ENCODE data around the gene CASP3. TPM values are rescaled to one million over a fixed set of nuclear protein-coding genes. Genes with fewer than 3 reads are reported as not detected.
A peak's percentile ranks its signal among the peaks of the same experiment; 100 is the strongest.
"Not testable (repeated sequence)": the region's sequence is repeated elsewhere in the genome, so short reads cannot be mapped to it uniquely, and the experiment has no call there.

CASP3 gene
- total and polyA plus RNA-seq, 7 experiments from 2014 or later: 2.9 to 73.4 (median 13.7) TPM

GRCh38 chr4:184628103-184628502, 21.1 kb downstream of the CASP3 start:
- no peaks in the 10 kb centered on the region for H3K9me3 ChIP-seq (ENCODE audit: control insufficient read depth in 2 of 3, low read length in 3 of 3)
- no peak overlapping the region for H3K27ac ChIP-seq (ENCODE audit: low read depth, low read length)
- DNase-seq: no peak
- ChIA-PET CTCF (no interaction called here), POLR2A (interaction anchor here (0.9 to 1.9 kb wide), 3 partner anchors 10 to 22 kb away, joined by 3 to 4 read pairs (median 3); partner anchors contain the start of genes CASP3 and PRIMPOL)
- intact Hi-C loops (cut with micrococcal nuclease): loop anchor here in 1 of 2 donors (5.0 kb wide), 1 partner anchor 46 kb away; no protein-coding TSS in a partner anchor
- Mint-ChIP-seq H3K27me3 (no peaks in the 10 kb centered on the region), H3K4me3 (no peak overlapping the region), H3K36me3 (peaks cover 8 to 57% (median 52%) of the 10 kb centered on the region in 5 donors), H3K9me3 (no peaks in the 10 kb centered on the region), H3K4me1 (peaks cover 33 to 52% (median 45%) of the 10 kb centered on the region in 7 donors), H3K27ac (peak overlapping the region in 4 of 9 donors; percentile 20 to 69 (median 52))
- no peak overlapping the region for H3K4me3 ChIP-seq (ENCODE audit: low read length)
- H3K27me3 ChIP-seq (ENCODE audit: control insufficient read depth in 2 of 2, insufficient read depth in 2 of 2, low read length in 2 of 2): no peaks in the 10 kb centered on the region
- no peak for ATAC-seq
- peaks cover 4 to 29% (median 29%) of the 10 kb centered on the region in 3 experiments for H3K36me3 ChIP-seq (ENCODE audit: control insufficient read depth in 2 of 3, insufficient read depth in 3 of 3, low read length in 3 of 3)
- peaks cover 14 to 28% of the 10 kb centered on the region in 2 donors for H3K4me1 ChIP-seq (ENCODE audit: control insufficient read depth in 2 of 2, insufficient read depth in 2 of 2, low read length in 2 of 2)

DNA sequence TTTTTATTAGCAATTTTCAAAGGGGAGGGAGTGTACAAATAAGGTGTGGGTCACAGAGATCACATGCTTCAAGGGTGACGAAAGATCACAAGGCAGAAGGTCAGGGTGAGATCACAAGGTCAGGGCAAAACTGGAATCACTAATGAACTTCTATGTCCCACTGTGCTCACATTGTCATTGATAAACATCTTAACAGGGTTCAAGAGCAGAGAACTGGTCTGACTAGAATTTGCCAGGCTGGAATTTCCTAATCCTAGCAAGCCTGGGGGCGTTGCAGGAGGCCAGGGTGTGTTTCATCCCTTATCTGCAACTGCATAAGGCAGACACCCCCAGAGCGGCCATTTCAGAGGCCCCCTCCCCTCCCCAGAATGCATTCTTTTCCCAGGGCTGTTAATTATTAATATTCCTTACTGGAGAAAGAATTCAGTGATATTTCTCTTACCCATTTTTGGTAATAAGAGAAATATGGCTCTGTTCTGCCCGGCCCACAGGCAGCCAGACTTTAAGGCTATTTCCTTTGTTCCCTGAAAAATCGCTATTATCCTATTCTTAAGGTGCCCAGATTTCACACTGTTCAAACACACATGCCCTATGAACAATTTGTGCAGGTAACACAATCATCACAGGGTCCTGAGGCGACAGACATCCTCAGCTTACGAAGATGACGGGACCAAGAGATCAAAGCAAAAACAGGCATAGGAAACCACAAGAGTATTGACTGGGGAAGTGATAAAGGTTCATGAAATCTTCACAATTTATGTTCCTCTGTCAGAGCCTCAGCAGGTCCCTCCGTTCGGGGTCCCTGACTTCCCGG, 23.3 kb downstream of the CASP3 start:
- Mint-ChIP-seq H3K4me3 (peak overlapping the region in 7 of 10 donors; percentile 15 to 70 (median 61)), H3K27ac (peak overlapping the region; percentile 32 to 80 (median 58)), H3K36me3 (peaks cover 8 to 59% (median 41%) of the 10 kb centered on the region in 5 donors), H3K4me1 (peaks cover 33 to 52% (median 45%) of the 10 kb centered on the region in 7 donors)
- POLR2A ChIA-PET; H3K27me3 ChIP-seq (ENCODE audit: control insufficient read depth in 2 of 2, insufficient read depth in 2 of 2, low read length in 2 of 2); H3K9me3 ChIP-seq (ENCODE audit: control insufficient read depth in 2 of 3, low read length in 3 of 3); H3K4me3 ChIP-seq (ENCODE audit: low read length); H3K27me3 Mint-ChIP-seq; H3K9me3 Mint-ChIP-seq; H3K27ac ChIP-seq (ENCODE audit: low read depth, low read length): not testable (repeated sequence)
- peak; percentile 38 for ATAC-seq
- peaks cover 4 to 29% (median 24%) of the 10 kb centered on the region in 3 experiments for H3K36me3 ChIP-seq (ENCODE audit: control insufficient read depth in 2 of 3, insufficient read depth in 3 of 3, low read length in 3 of 3)
- peak in 4 of 9 donors; percentile 2 to 42 (median 25) for DNase-seq
- CTCF ChIA-PET: interaction anchor here (0.5 kb wide), 1 partner anchor 94 kb away, joined by 3 read pairs; no protein-coding TSS in a partner anchor
- peaks cover 14 to 28% of the 10 kb centered on the region in 2 donors for H3K4me1 ChIP-seq (ENCODE audit: control insufficient read depth in 2 of 2, insufficient read depth in 2 of 2, low read length in 2 of 2)
- intact Hi-C loops (cut with micrococcal nuclease): loop anchor here in 1 of 2 donors (5.0 kb wide), 1 partner anchor 44 kb away; no protein-coding TSS in a partner anchor

DNA sequence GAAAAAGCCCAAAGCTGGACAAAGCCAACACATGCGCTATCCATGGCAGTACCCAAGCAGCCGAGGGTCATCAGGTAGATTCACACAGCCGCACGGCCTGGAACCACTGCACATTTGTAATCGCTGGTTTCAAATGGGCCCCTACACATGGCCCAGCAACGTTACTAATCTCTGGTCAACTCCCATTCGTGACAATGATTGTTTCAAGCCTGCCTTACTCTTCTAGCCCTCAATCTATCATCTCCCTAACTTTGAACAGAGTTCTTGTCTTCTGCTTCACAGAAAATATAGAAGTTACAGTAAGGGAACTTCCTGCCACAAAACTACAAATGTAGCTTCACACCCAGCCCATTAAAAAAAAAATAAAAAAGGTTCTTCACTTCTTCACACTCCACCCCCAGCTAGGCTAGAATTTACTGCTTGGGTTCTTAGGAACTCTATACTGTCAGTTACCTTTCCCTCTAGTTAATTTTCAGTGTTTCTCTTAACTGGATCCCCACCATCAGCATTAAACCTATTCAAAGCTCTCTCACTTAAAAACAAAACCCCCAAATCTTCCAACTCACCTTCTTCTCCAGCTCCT, 24.2 kb downstream of the CASP3 start:
- H3K27ac Mint-ChIP-seq: peak overlapping the region in 8 of 9 donors; percentile 29 to 83 (median 52)

GRCh38 chr4:184624504-184624903, 24.7 kb downstream of the CASP3 start:
- H3K27ac ChIP-seq (ENCODE audit: low read depth, low read length); CTCF ChIA-PET; POLR2A ChIA-PET; H3K9me3 Mint-ChIP-seq; ATAC-seq; H3K27me3 Mint-ChIP-seq; DNase-seq; intact Hi-C loops (cut with micrococcal nuclease); H3K27me3 ChIP-seq (ENCODE audit: control insufficient read depth in 2 of 2, insufficient read depth in 2 of 2, low read length in 2 of 2); H3K9me3 ChIP-seq (ENCODE audit: control insufficient read depth in 2 of 3, low read length in 3 of 3); H3K4me3 ChIP-seq (ENCODE audit: low read length): not testable (repeated sequence)
- H3K27ac Mint-ChIP-seq: peak overlapping the region in 6 of 9 donors; percentile 32 to 83 (median 64)
- peaks cover 35 to 52% (median 45%) of the 10 kb centered on the region in 7 donors for H3K4me1 Mint-ChIP-seq
- peak overlapping the region in 6 of 10 donors; percentile 8 to 62 (median 46) for H3K4me3 Mint-ChIP-seq
- peaks cover 14 to 28% of the 10 kb centered on the region in 2 donors for H3K4me1 ChIP-seq (ENCODE audit: control insufficient read depth in 2 of 2, insufficient read depth in 2 of 2, low read length in 2 of 2)
- peaks cover 4 to 54% (median 32%) of the 10 kb centered on the region in 5 donors for H3K36me3 Mint-ChIP-seq
- H3K36me3 ChIP-seq (ENCODE audit: control insufficient read depth in 2 of 3, insufficient read depth in 3 of 3, low read length in 3 of 3): peaks cover 0 to 15% (median 9%) of the 10 kb centered on the region in 3 experiments

More for the DNA sequence above, 24.2 kb downstream of the CASP3 start:
- Mint-ChIP-seq H3K4me1 (peaks cover 35 to 52% (median 45%) of the 10 kb centered on the region in 7 donors), H3K36me3 (peaks cover 4 to 55% (median 35%) of the 10 kb centered on the region in 5 donors), H3K27me3 (no peaks in the 10 kb centered on the region), H3K4me3 (peak overlapping the region in 8 of 10 donors; percentile 1 to 62 (median 40)), H3K9me3 (no peaks in the 10 kb centered on the region)
- H3K9me3 ChIP-seq (ENCODE audit: control insufficient read depth in 2 of 3, low read length in 3 of 3): no peaks in the 10 kb centered on the region
- intact Hi-C loops (cut with micrococcal nuclease): loop anchor here in 1 of 2 donors (5.0 kb wide), 1 partner anchor 43 kb away; no protein-coding TSS in a partner anchor
- ChIA-PET CTCF (no interaction called here), POLR2A (interaction anchor here (0.6 kb wide), 1 partner anchor 82 kb away, joined by 8 read pairs; no protein-coding TSS in a partner anchor)
- peaks cover 3 to 20% (median 14%) of the 10 kb centered on the region in 3 experiments for H3K36me3 ChIP-seq (ENCODE audit: control insufficient read depth in 2 of 3, insufficient read depth in 3 of 3, low read length in 3 of 3)
- no peaks in the 10 kb centered on the region for H3K27me3 ChIP-seq (ENCODE audit: control insufficient read depth in 2 of 2, insufficient read depth in 2 of 2, low read length in 2 of 2)
- DNase-seq (peak in 5 of 9 donors; percentile 7 to 55 (median 43)), ATAC-seq (peak; percentile 63)
- no peak overlapping the region for H3K4me3 ChIP-seq (ENCODE audit: low read length)
- H3K4me1 ChIP-seq (ENCODE audit: control insufficient read depth in 2 of 2, insufficient read depth in 2 of 2, low read length in 2 of 2): peaks cover 14 to 28% of the 10 kb centered on the region in 2 donors
- no peak overlapping the region for H3K27ac ChIP-seq (ENCODE audit: low read depth, low read length)

DNA sequence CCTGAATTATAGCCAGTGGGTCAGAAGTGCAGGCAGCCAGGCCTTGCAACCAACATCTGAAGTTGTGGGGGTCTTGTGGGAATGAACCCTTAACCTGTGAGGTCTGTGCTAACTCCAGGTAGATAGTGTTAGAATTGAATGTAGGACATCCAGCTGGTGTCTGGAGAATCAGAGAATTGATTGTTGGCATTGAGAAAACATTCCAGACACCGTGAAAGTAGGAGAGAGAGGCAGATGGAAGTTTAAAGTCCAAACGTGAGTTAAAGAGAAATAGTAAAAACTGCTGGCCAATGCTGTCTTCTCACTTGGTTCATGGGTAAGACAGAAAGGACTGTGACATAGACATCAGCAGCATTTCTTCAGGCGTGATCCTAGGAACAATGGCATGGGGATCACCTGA, 27.7 kb downstream of the CASP3 start:
- no peak for ATAC-seq
- no peak overlapping the region for H3K4me3 Mint-ChIP-seq
- peaks cover 5 to 20% of the 10 kb centered on the region in 2 donors for H3K4me1 ChIP-seq (ENCODE audit: control insufficient read depth in 2 of 2, insufficient read depth in 2 of 2, low read length in 2 of 2)
- ChIA-PET CTCF (no interaction called here), POLR2A (no interaction called here)
- H3K36me3 Mint-ChIP-seq: peaks cover 4 to 36% (median 12%) of the 10 kb centered on the region in 5 donors
- no peaks in the 10 kb centered on the region for H3K36me3 ChIP-seq (ENCODE audit: control insufficient read depth in 2 of 3, insufficient read depth in 3 of 3, low read length in 3 of 3)
- H3K27ac Mint-ChIP-seq: no peak overlapping the region
- H3K4me3 ChIP-seq (ENCODE audit: low read length): no peak overlapping the region
- no peak overlapping the region for H3K27ac ChIP-seq (ENCODE audit: low read depth, low read length)
- DNase-seq: no peak
- intact Hi-C loops (cut with micrococcal nuclease): no loop called here
- H3K27me3 Mint-ChIP-seq: no peaks in the 10 kb centered on the region
- no peaks in the 10 kb centered on the region for H3K9me3 Mint-ChIP-seq
- no peaks in the 10 kb centered on the region for H3K27me3 ChIP-seq (ENCODE audit: control insufficient read depth in 2 of 2, insufficient read depth in 2 of 2, low read length in 2 of 2)
- no peaks in the 10 kb centered on the region for H3K9me3 ChIP-seq (ENCODE audit: control insufficient read depth in 2 of 3, low read length in 3 of 3)
- peaks cover 14 to 32% (median 26%) of the 10 kb centered on the region in 7 donors for H3K4me1 Mint-ChIP-seq

DNA sequence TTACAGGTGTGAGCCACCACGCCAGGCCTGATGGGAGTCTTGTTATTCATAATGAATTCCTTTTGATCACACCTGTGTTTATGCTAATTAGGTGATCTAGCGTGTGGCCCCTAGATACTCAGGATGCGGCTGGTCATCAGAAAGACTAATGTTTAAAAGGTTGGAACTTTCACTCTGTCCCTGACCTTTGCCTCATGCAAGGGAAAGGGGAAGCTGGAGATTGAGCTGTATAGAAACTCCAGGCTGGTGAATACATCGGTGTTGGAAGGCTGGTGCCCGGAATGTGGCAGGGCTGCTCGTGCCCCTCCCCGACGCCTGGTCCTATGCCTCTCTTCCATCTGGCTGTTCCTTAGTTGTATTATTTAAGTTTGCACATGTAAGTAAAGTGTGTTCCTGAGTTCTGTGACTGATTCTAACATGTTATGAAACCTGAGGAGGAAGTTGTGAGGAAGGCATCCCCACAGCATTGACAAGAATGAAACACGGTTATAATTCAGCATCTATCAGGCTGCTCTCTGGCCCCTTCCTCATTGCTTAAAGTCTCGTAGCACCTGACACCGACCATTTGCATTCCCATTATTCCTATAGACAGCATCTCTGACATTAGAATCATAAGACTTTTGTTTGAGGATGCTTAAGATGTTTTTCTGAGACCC, 28.9 kb downstream of the CASP3 start:
- ChIA-PET CTCF (no interaction called here), POLR2A (no interaction called here)
- intact Hi-C loops (cut with micrococcal nuclease): no loop called here
- Mint-ChIP-seq H3K4me3 (no peak overlapping the region), H3K9me3 (peaks cover 0 to under 1% (median 0%) of the 10 kb centered on the region in 11 donors), H3K36me3 (peaks cover 4 to 28% (median 10%) of the 10 kb centered on the region in 5 donors), H3K27ac (no peak overlapping the region), H3K27me3 (no peaks in the 10 kb centered on the region), H3K4me1 (peaks cover 5 to 20% (median 16%) of the 10 kb centered on the region in 7 donors)
- H3K4me3 ChIP-seq (ENCODE audit: low read length): no peak overlapping the region
- H3K36me3 ChIP-seq (ENCODE audit: control insufficient read depth in 2 of 3, insufficient read depth in 3 of 3, low read length in 3 of 3): no peaks in the 10 kb centered on the region
- no peak for DNase-seq
- no peak overlapping the region for H3K27ac ChIP-seq (ENCODE audit: low read depth, low read length)
- H3K4me1 ChIP-seq (ENCODE audit: control insufficient read depth in 2 of 2, insufficient read depth in 2 of 2, low read length in 2 of 2): peaks cover 0 to 10% of the 10 kb centered on the region in 2 donors
- ATAC-seq: peak; percentile 18
- H3K9me3 ChIP-seq (ENCODE audit: control insufficient read depth in 2 of 3, low read length in 3 of 3): no peaks in the 10 kb centered on the region
- no peaks in the 10 kb centered on the region for H3K27me3 ChIP-seq (ENCODE audit: control insufficient read depth in 2 of 2, insufficient read depth in 2 of 2, low read length in 2 of 2)
